Breast epithelium (tissue), 4 donors: ENCODE data around the gene TSPAN10. TPM values are rescaled to one million over a fixed set of nuclear protein-coding genes. Genes with fewer than 3 reads are reported as not detected.
"Not testable (repeated sequence)": the region's sequence is repeated elsewhere in the genome, so short reads cannot be mapped to it uniquely, and the experiment has no call there.

Source experiments
- DNase-seq, 2 donors: peaks; one replicate each; pipeline ENCODE4 v3.0.0-alpha.2; 2019; ENCODE audit warnings: low spot score in 2 of 2
- H3K27ac ChIP-seq, 2 donors: fragments of 200-600 bp; sonication (generic) in 1 of 2; one replicate each; pipeline ENCODE4 v1.5.1; 2016 to 2019; ENCODE audit warnings: mild to moderate bottlenecking in 1 of 2
- H3K27me3 ChIP-seq, 2 donors: fragments of 200-600 bp; sonication (generic) in 1 of 2; one replicate each; pipeline versions ENCODE4 v1.5.1 to v1.6.0; 2017 to 2019; ENCODE audit warnings: control low read depth in 1 of 2, mild to moderate bottlenecking in 1 of 2
- H3K36me3 ChIP-seq: fragments of 200-600 bp; one replicate; pipeline ENCODE4 v1.5.1; 2019
- H3K4me1 ChIP-seq, 2 donors: fragments of 200-600 bp; sonication (generic); one replicate each; pipeline ENCODE4 v1.5.1; 2016 to 2019; ENCODE audit warnings: control low read depth in 1 of 2
- H3K4me3 ChIP-seq, 3 donors: fragments of 200-600 bp; sonication (generic); 1 replicate in 2 of 3; 2 replicates in 1 of 3; pipeline ENCODE4 v1.5.1; 2016 to 2019; ENCODE audit warnings: mild to moderate bottlenecking in 3 of 3, moderate library complexity in 2 of 3
- H3K9me3 ChIP-seq, 2 donors: fragments of 200-600 bp; sonication (generic) in 1 of 2; one replicate each; pipeline ENCODE4 v1.5.1; 2016 to 2019; ENCODE audit warnings: control low read depth in 1 of 2
- CTCF ChIP-seq, 3 donors: fragments of 450-650 bp; IDR thresholded peaks; one replicate each; pipeline ENCODE4 v1.5.1; 2016 to 2017; ENCODE audit warnings: antibody characterized with exemption in 3 of 3, mild to moderate bottlenecking in 3 of 3, moderate library complexity in 3 of 3
- POLR2A ChIP-seq: fragments of 450-650 bp; IDR thresholded peaks from one replicate; pipeline ENCODE4 v1.6.1; 2016; ENCODE audit warnings: antibody characterized with exemption, mild to moderate bottlenecking, moderate library complexity
- POLR2AphosphoS5 ChIP-seq, 3 donors: sonication (generic); formaldehyde crosslinking; IDR thresholded peaks; one replicate each; pipeline ENCODE4 v1.6.1; 2017; ENCODE audit warnings: antibody characterized with exemption in 3 of 3
- intact Hi-C: fragments of 100-400 bp; cut with DNase I; formaldehyde crosslinking; loops from one replicate; pipeline ENCODE4 v1.15.1; 2023; ENCODE audit warnings: low total_unique reads
- total RNA-seq, 3 donors: library from RNA; depleted of rRNA; stranded (reverse); fragments of >200 nt; gene quantifications; one replicate each; pipeline ENCODE4 v1.1.0, GENCODE V29; 2016

TSPAN10 gene
- total RNA-seq, 3 donors from 2014 or later: 0.80 to 3.5 (median 2.6) TPM

DNA sequence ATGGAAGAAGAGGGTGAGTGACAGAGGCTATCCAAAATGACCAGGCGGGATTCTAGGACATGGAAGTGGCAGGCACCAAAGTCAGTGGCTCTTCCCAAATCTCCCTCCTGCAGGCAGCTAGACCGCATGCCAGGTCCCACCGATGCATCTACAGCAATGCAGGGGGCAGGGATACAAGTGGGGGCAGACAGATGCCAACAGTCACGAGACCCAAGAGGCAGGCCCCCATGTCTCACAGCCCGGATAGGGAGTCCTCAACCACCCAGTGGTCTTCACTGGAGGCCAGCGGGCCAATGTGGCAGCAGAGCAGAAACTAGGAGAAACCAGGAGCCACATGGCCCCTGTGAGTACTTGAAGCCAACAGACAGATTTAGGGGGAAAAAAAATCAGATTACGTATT lies 20.1 kb upstream of the TSPAN10 start:
- TF ChIP-seq POLR2A: no peak
- TF ChIP-seq CTCF (IDR thresholded peaks at IDR 0.05): no peak
- no peak for TF ChIP-seq POLR2AphosphoS5 (IDR thresholded peaks at IDR 0.05)
- Histone ChIP-seq H3K27ac (no peak overlapping the region), H3K36me3 (no peaks in the 10 kb centered on the region), H3K4me3 (no peak overlapping the region), H3K27me3 (no peaks in the 10 kb centered on the region), H3K9me3 (no peaks in the 10 kb centered on the region), H3K4me1 (no peaks in the 10 kb centered on the region)
- intact Hi-C loops: no loop called here
- DNase-seq: no peak

DNA sequence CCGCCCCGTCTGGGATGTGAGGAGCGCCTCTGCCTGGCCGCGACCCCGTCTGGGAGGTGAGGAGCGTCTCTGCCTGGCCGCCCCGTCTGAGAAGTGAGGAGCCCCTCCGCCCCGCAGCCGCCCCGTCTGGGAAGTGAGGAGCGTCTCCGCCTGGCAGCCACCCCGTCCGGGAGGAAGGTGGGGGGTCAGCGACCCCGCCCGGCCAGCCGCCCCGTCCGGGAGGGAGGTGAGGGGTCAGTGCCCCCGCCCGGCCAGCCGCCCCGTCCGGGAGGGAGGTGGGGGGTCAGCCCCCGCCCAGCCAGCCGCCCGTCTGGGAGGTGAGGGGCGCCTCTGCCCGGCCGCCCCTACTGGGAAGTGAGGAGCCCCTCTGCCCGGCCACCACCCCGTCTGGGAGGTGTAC lies 18.7 kb upstream of the TSPAN10 start:
- H3K9me3 ChIP-seq, H3K4me1 ChIP-seq, intact Hi-C loops, H3K27me3 ChIP-seq, H3K36me3 ChIP-seq, H3K27ac ChIP-seq, H3K4me3 ChIP-seq, DNase-seq: not testable (repeated sequence)

DNA sequence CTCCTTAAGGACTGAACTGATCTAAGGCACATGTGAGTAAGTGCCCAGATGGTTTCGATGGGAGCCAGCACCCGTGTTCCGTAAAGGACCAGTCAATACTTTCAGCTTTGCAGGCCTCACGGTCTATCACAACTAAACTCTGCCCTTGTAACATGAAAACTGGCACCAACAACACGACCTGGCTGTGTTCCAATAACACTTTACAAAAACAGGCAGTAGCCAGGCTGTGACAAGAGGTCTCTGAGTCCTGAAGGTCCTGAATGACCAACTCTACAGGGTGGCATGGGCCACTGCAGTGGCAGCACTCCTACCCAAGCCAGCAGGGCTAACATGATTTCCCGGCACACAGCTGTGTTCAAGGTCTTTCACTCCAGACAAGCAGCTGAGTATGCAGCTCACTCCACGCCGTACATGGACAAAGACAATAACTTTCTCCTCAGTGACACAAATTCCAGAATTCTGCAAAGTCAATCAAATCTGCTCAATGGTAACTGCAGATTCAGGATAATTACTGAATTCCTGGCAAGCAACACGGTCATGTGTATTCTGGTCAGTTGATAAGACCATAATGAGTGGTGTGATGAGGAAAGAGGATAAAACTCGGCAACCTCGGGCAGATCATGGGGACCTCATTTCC lies 15.4 kb upstream of the TSPAN10 start:
- Histone ChIP-seq H3K27me3 (no peaks in the 10 kb centered on the region), H3K9me3 (no peaks in the 10 kb centered on the region), H3K36me3 (peaks cover 4% of the 10 kb centered on the region), H3K4me3 (no peak overlapping the region), H3K4me1 (no peaks in the 10 kb centered on the region), H3K27ac (peak overlapping the region in 1 of 2 donors; percentile 7)
- TF ChIP-seq CTCF (IDR thresholded peaks at IDR 0.05) (no peak), POLR2A (no peak), POLR2AphosphoS5 (IDR thresholded peaks at IDR 0.05) (no peak)
- intact Hi-C loops: loop anchor here (5.0 kb wide), 1 partner anchor 1229 kb away; no protein-coding TSS in a partner anchor
- no peak for DNase-seq

DNA sequence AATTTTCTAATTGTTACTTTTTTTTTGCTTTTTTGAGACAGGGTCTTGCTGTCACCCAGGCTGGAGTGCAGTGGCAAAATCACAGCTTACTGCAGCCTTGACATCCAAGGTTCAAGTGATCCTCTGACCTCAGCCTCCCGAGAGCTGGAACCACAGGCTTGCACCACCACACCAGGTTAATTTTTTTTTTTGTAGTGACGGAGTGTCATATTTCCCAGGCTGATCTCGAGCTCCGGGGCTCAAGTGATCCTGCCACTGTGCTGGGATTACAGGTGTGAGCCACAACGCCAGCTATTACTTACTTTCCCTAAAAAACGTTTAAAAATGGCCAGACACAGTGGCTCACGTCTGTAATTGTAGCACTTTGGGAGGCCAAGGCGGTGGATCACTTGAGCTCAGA lies 6.7 kb upstream of the TSPAN10 start:
- no peak for TF ChIP-seq POLR2AphosphoS5 (IDR thresholded peaks at IDR 0.05)
- no peak for TF ChIP-seq CTCF (IDR thresholded peaks at IDR 0.05)
- TF ChIP-seq POLR2A: no peak
- H3K4me3 ChIP-seq: no peak overlapping the region
- peaks cover 4% of the 10 kb centered on the region for H3K36me3 ChIP-seq
- no peaks in the 10 kb centered on the region for H3K27me3 ChIP-seq
- H3K4me1 ChIP-seq: peaks cover 0 to 5% of the 10 kb centered on the region in 2 donors
- no peak for DNase-seq
- H3K27ac ChIP-seq: no peak overlapping the region
- H3K9me3 ChIP-seq: no peaks in the 10 kb centered on the region
- intact Hi-C loops: no loop called here

GRCh38 chr17:81631482-81631881 lies 5.5 kb upstream of the TSPAN10 start:
- H3K27me3 ChIP-seq: no peaks in the 10 kb centered on the region
- no peak overlapping the region for H3K27ac ChIP-seq
- no peak for TF ChIP-seq CTCF (IDR thresholded peaks at IDR 0.05)
- TF ChIP-seq POLR2A: no peak
- no peak for TF ChIP-seq POLR2AphosphoS5 (IDR thresholded peaks at IDR 0.05)
- no peaks in the 10 kb centered on the region for H3K9me3 ChIP-seq
- peaks cover 0 to 12% of the 10 kb centered on the region in 2 donors for H3K4me1 ChIP-seq
- intact Hi-C loops: no loop called here
- H3K36me3 ChIP-seq: no peaks in the 10 kb centered on the region
- no peak overlapping the region for H3K4me3 ChIP-seq
- DNase-seq: no peak

GRCh38 chr17:81635431-81635830 lies 1.6 kb upstream of the TSPAN10 start:
- H3K9me3 ChIP-seq: no peaks in the 10 kb centered on the region
- H3K27ac ChIP-seq: no peak overlapping the region
- H3K4me3 ChIP-seq: peak overlapping the region; percentile 92 to 95 (median 94)

More at GRCh38 chr17:81635431-81635830, 1.6 kb upstream of the TSPAN10 start:
- H3K36me3 ChIP-seq: no peaks in the 10 kb centered on the region
- H3K4me1 ChIP-seq: peaks cover 0 to 12% of the 10 kb centered on the region in 2 donors
- intact Hi-C loops: no loop called here
- H3K27me3 ChIP-seq: no peaks in the 10 kb centered on the region
- DNase-seq: no peak
- TF ChIP-seq CTCF (IDR thresholded peaks at IDR 0.05): no peak
